ENCODE results near the gene ZDHHC22. TPM values are rescaled to one million over a fixed set of nuclear protein-coding genes. Genes with fewer than 3 reads are reported as not detected.

ZDHHC22 gene
- total RNA-seq, 5 donors from 2014 or later (not counting 1 experiment from before 2014, with no cell fraction given): 0.06 TPM; not detected in 4

DNA sequence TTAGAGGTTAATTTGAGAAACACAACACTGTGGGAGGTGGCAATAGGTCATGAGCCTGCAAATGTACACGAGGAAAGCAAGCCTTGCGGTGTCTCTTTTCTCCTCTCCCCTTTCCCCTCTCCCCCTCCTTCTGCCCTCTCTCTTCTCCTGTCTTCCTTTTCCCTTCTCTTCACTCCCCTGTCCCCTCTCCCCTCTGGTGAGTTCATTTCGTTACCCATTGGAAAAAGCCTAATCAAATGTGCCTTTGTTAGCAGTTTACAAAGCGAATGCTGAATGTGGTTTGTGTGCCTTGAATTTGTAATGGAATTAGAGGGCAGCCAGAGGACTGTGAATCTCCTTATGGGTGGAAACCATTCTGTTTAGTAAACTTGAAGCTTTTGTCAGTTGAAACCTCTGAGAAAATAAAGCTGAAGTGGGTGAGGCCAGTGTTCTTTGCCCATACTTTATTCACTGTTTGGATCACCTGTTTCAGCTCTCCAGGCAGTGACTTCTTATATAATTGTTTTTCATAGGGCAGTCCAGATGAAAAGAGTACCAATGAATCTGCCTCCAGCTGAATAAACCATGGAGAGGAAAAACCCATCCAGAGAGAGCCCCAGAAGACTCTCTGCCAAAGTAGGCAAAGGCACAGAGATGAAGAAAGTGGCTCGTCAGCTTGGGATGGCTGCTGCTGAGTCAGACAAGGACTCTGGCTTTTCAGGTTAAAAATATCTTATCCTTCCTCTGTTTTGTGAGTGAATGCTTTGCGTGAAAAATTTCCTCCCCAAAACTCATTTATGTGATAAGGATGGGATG, 36.2 kb downstream of the ZDHHC22 start:
- Histone ChIP-seq H3K27me3 (replicated peaks in 1 of 2; ENCODE audit: control insufficient read depth in 2 of 2, extremely low read depth in 1 of 2, insufficient read depth in 2 of 2, low read length in 1 of 2) (no peaks in the 10 kb centered on the region), H3K9me3 (no peaks in the 10 kb centered on the region), H3K27ac (ENCODE audit: low read length) (no peak overlapping the region), H3K36me3 (ENCODE audit: control insufficient read depth in 2 of 2, extremely low read depth in 1 of 2, insufficient read depth in 1 of 2, low read length in 1 of 2) (peaks cover 3 to 33% of the 10 kb centered on the region in 2 donors), H3K4me3 (ENCODE audit: control insufficient read depth in 1 of 2, extremely low read depth in 1 of 2, low read length in 1 of 2) (no peak overlapping the region), H3K4me1 (ENCODE audit: control insufficient read depth in 1 of 2, extremely low read depth in 1 of 2, insufficient read depth in 2 of 2, low read length in 2 of 2) (peaks cover 0 to 3% of the 10 kb centered on the region in 2 experiments)
- no peak for ATAC-seq (replicated peaks in 1 of 4)
- Mint-ChIP-seq H3K27me3 (no peaks in the 10 kb centered on the region), H3K27ac (no peak overlapping the region), H3K4me1 (peaks cover 5 to 41% (median 16%) of the 10 kb centered on the region in 3 donors), H3K4me3 (no peak overlapping the region), H3K9me3 (no peaks in the 10 kb centered on the region), H3K36me3 (peaks cover 36% of the 10 kb centered on the region)
- WGBS (ENCODE audit: insufficient coverage): 100% methylated on average over 3 of the region's 6 CpGs
- no peak for DNase-seq
- ChIA-PET POLR2A (no interaction called here), CTCF (interaction anchor here (0.6 to 0.8 kb wide), 3 partner anchors 10 to 395 kb away, joined by 3 to 4 read pairs (median 3); no protein-coding TSS in a partner anchor)

DNA sequence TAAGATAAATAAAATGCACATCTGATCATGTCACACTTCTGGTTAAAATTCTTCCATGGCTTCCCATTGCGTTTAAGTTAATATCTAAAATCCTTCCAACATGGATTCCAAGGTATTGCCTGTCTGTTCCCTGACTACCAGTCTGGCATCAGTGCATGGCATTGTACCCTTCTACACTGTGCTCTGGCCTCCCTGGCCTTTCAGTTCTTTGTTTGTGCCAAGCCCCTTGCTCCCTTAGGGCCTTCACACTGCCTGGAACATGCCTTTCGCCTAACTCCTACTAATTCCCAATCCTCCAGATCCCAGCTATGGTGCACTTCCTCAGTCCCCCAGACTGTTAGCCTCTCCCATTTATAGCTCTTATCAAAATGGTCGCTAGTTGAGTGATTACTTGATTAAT, 37.2 kb downstream of the ZDHHC22 start:
- ChIA-PET POLR2A (no interaction called here), CTCF (interaction anchor here (0.6 to 0.8 kb wide), 2 partner anchors 9 kb away, joined by 3 to 4 read pairs; no protein-coding TSS in a partner anchor)
- H3K4me3 ChIP-seq (ENCODE audit: control insufficient read depth in 1 of 2, extremely low read depth in 1 of 2, low read length in 1 of 2): no peak overlapping the region
- H3K36me3 ChIP-seq (ENCODE audit: control insufficient read depth in 2 of 2, extremely low read depth in 1 of 2, insufficient read depth in 1 of 2, low read length in 1 of 2): peaks cover 3 to 27% of the 10 kb centered on the region in 2 donors
- H3K4me1 ChIP-seq (ENCODE audit: control insufficient read depth in 1 of 2, extremely low read depth in 1 of 2, insufficient read depth in 2 of 2, low read length in 2 of 2): peaks cover 0 to 5% of the 10 kb centered on the region in 2 experiments
- no peak overlapping the region for H3K27ac ChIP-seq (ENCODE audit: low read length)
- ATAC-seq (replicated peaks in 1 of 4): no peak
- Mint-ChIP-seq H3K36me3 (peaks cover 35% of the 10 kb centered on the region), H3K4me3 (no peak overlapping the region), H3K27ac (no peak overlapping the region), H3K27me3 (no peaks in the 10 kb centered on the region), H3K4me1 (peaks cover 10 to 48% (median 21%) of the 10 kb centered on the region in 3 donors), H3K9me3 (no peaks in the 10 kb centered on the region)
- DNase-seq: no peak
- H3K27me3 ChIP-seq (replicated peaks in 1 of 2; ENCODE audit: control insufficient read depth in 2 of 2, extremely low read depth in 1 of 2, insufficient read depth in 2 of 2, low read length in 1 of 2): no peaks in the 10 kb centered on the region
- no peaks in the 10 kb centered on the region for H3K9me3 ChIP-seq
- 100% methylated on average over 2 of the region's 3 CpGs for WGBS (ENCODE audit: insufficient coverage)

DNA sequence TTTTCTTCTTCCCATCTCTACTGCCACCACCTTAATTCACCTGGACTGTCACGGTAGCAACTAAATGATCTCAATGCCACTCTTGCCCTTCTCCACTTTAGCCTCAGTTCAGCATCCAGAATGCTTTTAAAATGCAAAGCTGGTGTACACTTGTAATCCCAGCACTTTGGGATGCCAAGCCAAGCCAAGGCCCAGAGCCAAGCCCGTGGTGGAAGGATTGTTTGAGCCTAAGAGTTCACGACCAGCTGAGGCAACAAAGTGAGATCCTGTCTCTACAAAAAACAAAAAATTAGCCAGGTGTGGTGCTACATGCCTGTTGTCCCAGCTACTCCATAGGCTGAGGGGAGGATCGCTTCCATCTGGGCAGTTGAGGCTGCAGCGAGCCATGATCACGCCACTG, 37.6 kb downstream of the ZDHHC22 start:
- DNase-seq (no peak), ATAC-seq (replicated peaks in 1 of 4) (no peak)
- no peak overlapping the region for H3K4me3 Mint-ChIP-seq
- 90% methylated on average over 2 of the region's 6 CpGs for WGBS (ENCODE audit: insufficient coverage)
- H3K9me3 Mint-ChIP-seq: no peaks in the 10 kb centered on the region
- Histone ChIP-seq H3K27ac (ENCODE audit: low read length) (no peak overlapping the region), H3K4me3 (ENCODE audit: control insufficient read depth in 1 of 2, extremely low read depth in 1 of 2, low read length in 1 of 2) (no peak overlapping the region), H3K36me3 (ENCODE audit: control insufficient read depth in 2 of 2, extremely low read depth in 1 of 2, insufficient read depth in 1 of 2, low read length in 1 of 2) (peaks cover 3 to 24% of the 10 kb centered on the region in 2 donors), H3K9me3 (no peaks in the 10 kb centered on the region), H3K27me3 (replicated peaks in 1 of 2; ENCODE audit: control insufficient read depth in 2 of 2, extremely low read depth in 1 of 2, insufficient read depth in 2 of 2, low read length in 1 of 2) (no peaks in the 10 kb centered on the region), H3K4me1 (ENCODE audit: control insufficient read depth in 1 of 2, extremely low read depth in 1 of 2, insufficient read depth in 2 of 2, low read length in 2 of 2) (peaks cover 2 to 5% of the 10 kb centered on the region in 2 experiments)
- no peaks in the 10 kb centered on the region for H3K27me3 Mint-ChIP-seq
- H3K27ac Mint-ChIP-seq: no peak overlapping the region
- CTCF ChIA-PET: no interaction called here
- POLR2A ChIA-PET: no interaction called here
- H3K36me3 Mint-ChIP-seq: peaks cover 32% of the 10 kb centered on the region
- peaks cover 15 to 50% (median 25%) of the 10 kb centered on the region in 3 donors for H3K4me1 Mint-ChIP-seq

DNA sequence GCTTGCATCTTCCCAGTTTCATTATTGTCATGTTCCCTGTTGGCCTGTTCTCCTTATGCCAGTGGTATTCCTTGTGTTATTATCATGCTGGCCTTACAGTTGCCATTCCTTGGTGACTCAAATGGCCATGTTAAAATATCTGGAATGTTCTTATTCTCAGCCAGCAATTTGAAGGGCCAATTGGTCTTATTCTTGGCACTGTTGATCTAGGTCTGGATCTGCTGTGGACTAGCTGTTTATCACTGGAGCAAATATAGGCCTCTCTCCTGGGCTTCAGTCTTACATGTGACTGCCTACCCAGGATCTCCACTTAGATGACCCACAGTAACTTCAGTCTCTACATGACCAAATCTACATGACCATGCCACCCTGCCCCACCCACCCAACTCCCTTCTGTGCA, 38.1 kb downstream of the ZDHHC22 start:
- no peak overlapping the region for H3K4me3 Mint-ChIP-seq
- Histone ChIP-seq H3K4me3 (ENCODE audit: control insufficient read depth in 1 of 2, extremely low read depth in 1 of 2, low read length in 1 of 2) (no peak overlapping the region), H3K9me3 (no peaks in the 10 kb centered on the region), H3K36me3 (ENCODE audit: control insufficient read depth in 2 of 2, extremely low read depth in 1 of 2, insufficient read depth in 1 of 2, low read length in 1 of 2) (peaks cover 0 to 24% of the 10 kb centered on the region in 2 donors), H3K4me1 (ENCODE audit: control insufficient read depth in 1 of 2, extremely low read depth in 1 of 2, insufficient read depth in 2 of 2, low read length in 2 of 2) (peaks cover 5 to 7% of the 10 kb centered on the region in 2 experiments), H3K27ac (ENCODE audit: low read length) (no peak overlapping the region), H3K27me3 (replicated peaks in 1 of 2; ENCODE audit: control insufficient read depth in 2 of 2, extremely low read depth in 1 of 2, insufficient read depth in 2 of 2, low read length in 1 of 2) (no peaks in the 10 kb centered on the region)
- H3K36me3 Mint-ChIP-seq: peaks cover 27% of the 10 kb centered on the region
- no peaks in the 10 kb centered on the region for H3K9me3 Mint-ChIP-seq
- H3K27me3 Mint-ChIP-seq: no peaks in the 10 kb centered on the region
- DNase-seq: no peak
- H3K4me1 Mint-ChIP-seq: peaks cover 18 to 50% (median 30%) of the 10 kb centered on the region in 3 donors
- CTCF ChIA-PET: no interaction called here
- POLR2A ChIA-PET: no interaction called here
- no peak for ATAC-seq (replicated peaks in 1 of 4)
- no peak overlapping the region for H3K27ac Mint-ChIP-seq

DNA sequence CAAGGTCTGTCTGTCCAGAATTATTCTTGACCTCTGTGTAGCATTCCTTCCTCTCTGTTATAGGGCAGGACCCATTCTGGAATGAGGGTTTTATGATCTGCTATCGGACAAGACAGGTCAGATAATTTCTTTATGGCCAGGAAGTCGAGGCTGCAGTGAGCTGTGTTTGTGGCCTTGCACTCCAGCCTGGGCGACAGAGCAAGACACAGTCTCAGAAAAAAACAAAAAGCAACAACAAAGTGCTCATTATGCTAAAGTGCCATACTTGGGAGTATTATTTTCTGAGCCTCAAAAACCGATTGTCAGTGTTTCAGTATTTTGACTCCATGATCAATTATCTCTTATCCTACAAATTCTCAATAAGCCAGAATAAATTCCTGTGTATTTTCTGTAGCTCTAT, 39.4 kb downstream of the ZDHHC22 start:
- H3K4me3 Mint-ChIP-seq: no peak overlapping the region
- no peaks in the 10 kb centered on the region for H3K27me3 Mint-ChIP-seq
- H3K9me3 ChIP-seq: no peaks in the 10 kb centered on the region
- H3K27ac ChIP-seq (ENCODE audit: low read length): no peak overlapping the region
- POLR2A ChIA-PET: interaction anchor here (0.6 to 1.0 kb wide), 2 partner anchors 16 to 26 kb away, joined by 3 to 9 read pairs; no protein-coding TSS in a partner anchor
- H3K4me1 ChIP-seq (ENCODE audit: control insufficient read depth in 1 of 2, extremely low read depth in 1 of 2, insufficient read depth in 2 of 2, low read length in 2 of 2): peaks cover 7 to 12% of the 10 kb centered on the region in 2 experiments
- CTCF ChIA-PET: no interaction called here
- H3K9me3 Mint-ChIP-seq: no peaks in the 10 kb centered on the region
- H3K36me3 ChIP-seq (ENCODE audit: control insufficient read depth in 2 of 2, extremely low read depth in 1 of 2, insufficient read depth in 1 of 2, low read length in 1 of 2): peaks cover 0 to 14% of the 10 kb centered on the region in 2 donors
- H3K27ac Mint-ChIP-seq: no peak overlapping the region
- ATAC-seq (replicated peaks in 1 of 4) (no peak), DNase-seq (no peak)
- H3K4me3 ChIP-seq (ENCODE audit: control insufficient read depth in 1 of 2, extremely low read depth in 1 of 2, low read length in 1 of 2): no peak overlapping the region
- peaks cover 26 to 55% (median 39%) of the 10 kb centered on the region in 3 donors for H3K4me1 Mint-ChIP-seq
- no peaks in the 10 kb centered on the region for H3K27me3 ChIP-seq (replicated peaks in 1 of 2; ENCODE audit: control insufficient read depth in 2 of 2, extremely low read depth in 1 of 2, insufficient read depth in 2 of 2, low read length in 1 of 2)
- 100% methylated on average over 1 of the region's 4 CpGs for WGBS (ENCODE audit: insufficient coverage)
- peaks cover 20% of the 10 kb centered on the region for H3K36me3 Mint-ChIP-seq

DNA sequence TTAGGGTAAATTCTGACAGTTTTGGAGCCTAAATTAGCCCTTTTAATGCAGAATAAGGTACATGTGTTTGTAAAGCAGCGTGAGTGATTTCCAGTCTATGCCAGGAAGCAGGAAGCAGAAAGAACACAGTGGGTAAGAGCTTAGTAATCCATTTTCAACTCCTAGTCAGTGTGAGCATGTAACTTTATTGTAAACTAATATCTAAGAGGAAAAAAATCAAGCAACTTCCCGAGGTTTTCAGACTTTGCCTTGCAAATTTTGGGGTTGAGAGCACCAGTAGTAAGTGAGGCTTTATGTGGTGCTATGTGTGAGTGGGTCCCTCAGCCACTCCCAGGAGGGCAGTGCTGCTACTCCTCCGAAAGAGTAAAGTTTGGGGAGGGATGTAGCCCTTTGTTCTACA, 40.6 kb downstream of the ZDHHC22 start:
- WGBS (ENCODE audit: insufficient coverage): no CpG with 5 or more reads among the region's 3 CpGs
- no peak for ATAC-seq (replicated peaks in 1 of 4)
- no peak for DNase-seq
- Mint-ChIP-seq H3K27ac (no peak overlapping the region), H3K4me1 (peaks cover 36 to 66% (median 51%) of the 10 kb centered on the region in 3 donors), H3K9me3 (no peaks in the 10 kb centered on the region), H3K27me3 (no peaks in the 10 kb centered on the region), H3K4me3 (peak overlapping the region in 1 of 3 donors; percentile 38), H3K36me3 (peaks cover 11% of the 10 kb centered on the region)
- Histone ChIP-seq H3K27me3 (replicated peaks in 1 of 2; ENCODE audit: control insufficient read depth in 2 of 2, extremely low read depth in 1 of 2, insufficient read depth in 2 of 2, low read length in 1 of 2) (no peaks in the 10 kb centered on the region), H3K27ac (ENCODE audit: low read length) (no peak overlapping the region), H3K4me1 (ENCODE audit: control insufficient read depth in 1 of 2, extremely low read depth in 1 of 2, insufficient read depth in 2 of 2, low read length in 2 of 2) (peaks cover 11 to 19% of the 10 kb centered on the region in 2 experiments), H3K9me3 (no peaks in the 10 kb centered on the region), H3K36me3 (ENCODE audit: control insufficient read depth in 2 of 2, extremely low read depth in 1 of 2, insufficient read depth in 1 of 2, low read length in 1 of 2) (peaks cover 0 to 3% of the 10 kb centered on the region in 2 donors), H3K4me3 (ENCODE audit: control insufficient read depth in 1 of 2, extremely low read depth in 1 of 2, low read length in 1 of 2) (no peak overlapping the region)
- CTCF ChIA-PET: interaction anchor here (0.7 to 3.7 kb wide), 2 partner anchors 22 to 24 kb away, joined by 3 to 19 read pairs; no protein-coding TSS in a partner anchor
- POLR2A ChIA-PET: interaction anchor here in 1 of 2 donors (0.6 kb wide), 1 partner anchor 18 kb away, joined by 4 read pairs; no protein-coding TSS in a partner anchor

Measured in T-cell (primary cell).